H1 (cell line): Measurements from ENCODE around the gene LMBR1. TPM values are rescaled to one million over a fixed set of nuclear protein-coding genes. Genes with fewer than 3 reads are reported as not detected.

Experiments
- CTCF ChIA-PET: fragments of 300-600 bp; sonication (Branson Sonifier 250); formaldehyde crosslinking; loops from one replicate; lab custom pipeline; 2021; ENCODE audit not compliant: partially characterized antibody; lab: Charles Lee
- POLR2A ChIA-PET: fragments of 300-600 bp; sonication (Branson Sonifier 250); formaldehyde crosslinking; loops from one replicate; lab custom pipeline; 2021; ENCODE audit warnings: inconsistent platforms; ENCODE audit not compliant: partially characterized antibody; lab: Charles Lee
- DNase-seq, 2 experiments: peaks; one replicate each; pipeline versions ENCODE4 v3.0.0 to v3.0.0-alpha.2; 2010 to 2022; ENCODE audit warnings: low spot score in 2 of 2, low read depth in 1 of 2, mixed read lengths in 1 of 2
- FAIRE-seq: peaks from 2 replicates; lab custom pipeline; 2011; peaks lifted over from hg19 to GRCh38; lab: Jason Lieb, UNC
- H2AFZ ChIP-seq: 2 replicates; pipeline ENCODE4 v1.8.1; 2012; ENCODE audit warnings: low read length, inconsistent platforms
- H2AK5ac ChIP-seq: 2 replicates; pipeline ENCODE4 v1.6.1; 2013; ENCODE audit warnings: low read depth, low read length
- H2BK120ac ChIP-seq: replicated peaks from 2 replicates; pipeline ENCODE3; 2013; ENCODE audit warnings: low read depth, low read length, inconsistent platforms
- H2BK12ac ChIP-seq: 2 replicates; pipeline ENCODE4 v1.6.1; 2013; ENCODE audit warnings: low read depth, low read length
- H2BK15ac ChIP-seq: 2 replicates; pipeline ENCODE4 v1.6.1; 2013; ENCODE audit warnings: low read length
- H2BK20ac ChIP-seq: 2 replicates; pipeline ENCODE4 v1.6.1; 2013; ENCODE audit warnings: low read length
- H2BK5ac ChIP-seq: 2 replicates; pipeline ENCODE4 v1.6.1; 2013; ENCODE audit warnings: low read depth, low read length
- H3K14ac ChIP-seq: 2 replicates; pipeline ENCODE4 v1.6.1; 2013; ENCODE audit warnings: inconsistent platforms; ENCODE audit not compliant: insufficient read length
- H3K18ac ChIP-seq: 2 replicates; pipeline ENCODE4 v1.6.1; 2013; ENCODE audit warnings: low read length; ENCODE audit errors: extremely low read depth
- H3K23ac ChIP-seq: 2 replicates; pipeline ENCODE4 v1.6.1; 2013; ENCODE audit warnings: inconsistent platforms; ENCODE audit not compliant: insufficient read length
- H3K23me2 ChIP-seq: 2 replicates; pipeline ENCODE4 v1.6.1; 2013; ENCODE audit warnings: low read depth, low read length
- H3K27ac ChIP-seq: 2 replicates; pipeline ENCODE4 v1.6.1; 2011; ENCODE audit warnings: low read depth, low read length, inconsistent platforms
- H3K27me3 ChIP-seq, 4 experiments: replicated peaks in 1 of 4; 1 replicate in 1 of 4; 2 replicates in 3 of 4; pipeline versions ENCODE4 v1.6.1 to v1.8.1; 2011 to 2013; ENCODE audit warnings: low read length in 3 of 4, mild to moderate bottlenecking in 3 of 4, inconsistent platforms in 2 of 4, mixed read lengths in 2 of 4, moderate library complexity in 1 of 4; ENCODE audit not compliant: control insufficient read depth in 3 of 4, insufficient read depth in 3 of 4; ENCODE audit errors: extremely low read depth in 1 of 4
- H3K36me3 ChIP-seq, 4 experiments: 2 replicates each; pipeline versions ENCODE4 v1.6.1 to v1.8.1; 2011 to 2013; ENCODE audit warnings: mild to moderate bottlenecking in 4 of 4, low read length in 3 of 4, moderate library complexity in 2 of 4, control low read depth in 1 of 4, inconsistent platforms in 1 of 4; ENCODE audit not compliant: insufficient read depth in 4 of 4, control insufficient read depth in 2 of 4
- H3K4ac ChIP-seq: replicated peaks from 2 replicates; pipeline ENCODE3; 2013; ENCODE audit warnings: low read length, low read depth, mixed read lengths, inconsistent platforms; ENCODE audit not compliant: insufficient read length
- H3K4me1 ChIP-seq, 4 experiments: replicated peaks in 1 of 4; 1 replicate in 1 of 4; 2 replicates in 3 of 4; pipeline versions ENCODE4 v1.6.1 to v1.8.1; 2011 to 2013; ENCODE audit warnings: low read length in 3 of 4, inconsistent platforms in 2 of 4, mixed read lengths in 1 of 4; ENCODE audit not compliant: insufficient read depth in 4 of 4, control insufficient read depth in 3 of 4
- H3K4me2 ChIP-seq, 2 experiments: 2 replicates each; pipeline versions ENCODE4 v1.6.1 to v1.8.1; 2011 to 2013; ENCODE audit warnings: low read depth in 2 of 2, low read length in 2 of 2, control low read depth in 1 of 2, inconsistent platforms in 1 of 2, mild to moderate bottlenecking in 1 of 2; ENCODE audit not compliant: insufficient read depth in 1 of 2
- H3K4me3 ChIP-seq, 4 experiments: fragments of 200-600, 300-600 bp in 1 of 4; sonication (generic), shearing (Covaris generic), sonication (Bioruptor Twin) in 1 of 4; 2 replicates each; pipeline versions ENCODE4 v1.5.1 to v1.8.1; 2011 to 2016; ENCODE audit warnings: low read length in 4 of 4, low read depth in 3 of 4, control low read depth in 2 of 4, inconsistent platforms in 2 of 4, mild to moderate bottlenecking in 2 of 4, mixed read lengths in 1 of 4, moderate library complexity in 1 of 4; ENCODE audit not compliant: insufficient read depth in 2 of 4; ENCODE audit errors: extremely low read depth in 1 of 4
- H3K56ac ChIP-seq: replicated peaks from 2 replicates; pipeline ENCODE3; 2013; ENCODE audit warnings: low read depth, mild to moderate bottlenecking, mixed read lengths, low read length, inconsistent platforms; ENCODE audit not compliant: insufficient read length
- H3K79me1 ChIP-seq: 2 replicates; pipeline ENCODE4 v1.6.1; 2013; ENCODE audit warnings: low read depth, low read length, control low read depth
- H3K79me2 ChIP-seq, 2 experiments: 2 replicates each; pipeline versions ENCODE4 v1.6.1 to v1.8.1; 2012 to 2013; ENCODE audit warnings: low read length in 2 of 2, mild to moderate bottlenecking in 2 of 2, inconsistent platforms in 1 of 2; ENCODE audit not compliant: insufficient read depth in 2 of 2, control insufficient read depth in 1 of 2
- H3K9ac ChIP-seq, 4 experiments: replicated peaks in 1 of 4; 1 replicate in 1 of 4; 2 replicates in 3 of 4; pipeline versions ENCODE4 v1.6.1 to v1.8.1; 2011 to 2013; ENCODE audit warnings: low read depth in 3 of 4, low read length in 3 of 4, control low read depth in 2 of 4, mild to moderate bottlenecking in 2 of 4, moderate library complexity in 2 of 4, inconsistent platforms in 1 of 4; ENCODE audit errors: extremely low read depth in 1 of 4
- H3K9me3 ChIP-seq, 2 experiments: 2 replicates each; pipeline versions ENCODE4 v1.6.1 to v1.8.1; 2012 to 2013; ENCODE audit warnings: mild to moderate bottlenecking in 2 of 2, moderate library complexity in 2 of 2, control low read depth in 1 of 2, inconsistent platforms in 1 of 2, low read depth in 1 of 2, low read length in 1 of 2, mixed read lengths in 1 of 2; ENCODE audit not compliant: insufficient read depth in 2 of 2
- H4K20me1 ChIP-seq, 2 experiments: replicated peaks in 1 of 2; 2 replicates each; pipeline versions ENCODE3 to v1.8.1; 2011 to 2013; ENCODE audit warnings: inconsistent platforms in 2 of 2, low read length in 2 of 2, mild to moderate bottlenecking in 1 of 2; ENCODE audit not compliant: insufficient read depth in 2 of 2, control insufficient read depth in 1 of 2
- H4K5ac ChIP-seq: 2 replicates; pipeline ENCODE4 v1.6.1; 2013; ENCODE audit warnings: low read length, low read depth, mixed read lengths, inconsistent platforms; ENCODE audit not compliant: insufficient read length
- H4K8ac ChIP-seq: 2 replicates; pipeline ENCODE4 v1.8.0; 2013; ENCODE audit warnings: mild to moderate bottlenecking, moderate library complexity, low read length, inconsistent platforms; ENCODE audit not compliant: insufficient read depth; ENCODE audit errors: extremely low read depth
- H4K91ac ChIP-seq: replicated peaks from 2 replicates; pipeline ENCODE3; 2013; ENCODE audit warnings: low read length, mixed read lengths, inconsistent platforms; ENCODE audit not compliant: insufficient read length
- E2F6 ChIP-seq: IDR thresholded peaks from 2 replicates; pipeline ENCODE4 v1.6.1; 2012; ENCODE audit warnings: inconsistent platforms
- GTF2F1 ChIP-seq: IDR thresholded peaks from 2 replicates; pipeline ENCODE4 v1.6.1; 2012; ENCODE audit warnings: low read depth, low read length, improper control_type of control experiment, borderline replicate concordance
- KDM1A ChIP-seq: fragments of 200-600, 300-600 bp; sonication (generic); IDR thresholded peaks from 2 replicates; pipeline ENCODE4 v1.7.1; 2016; ENCODE audit warnings: mild to moderate bottlenecking, low read length, borderline replicate concordance
- KDM5A ChIP-seq: fragments of 200-600 bp; IDR thresholded peaks from 2 replicates; pipeline ENCODE4 v1.7.1; 2012; ENCODE audit warnings: mild to moderate bottlenecking, low read length, inconsistent platforms, mixed read lengths
- POLR2AphosphoS5 ChIP-seq: IDR thresholded peaks from 2 replicates; pipeline ENCODE4 v1.6.1; 2011; ENCODE audit warnings: low read depth, low read length
- RBBP5 ChIP-seq: IDR thresholded peaks from 2 replicates; pipeline ENCODE4 v1.7.1; 2012; ENCODE audit warnings: low read depth, mild to moderate bottlenecking, inconsistent platforms, low read length, moderate library complexity, borderline replicate concordance
- SIRT6 ChIP-seq: IDR thresholded peaks from one replicate; pipeline ENCODE4 v1.7.1; 2012; ENCODE audit warnings: low read length, inconsistent platforms
- SUZ12 ChIP-seq: fragments of 200-600 bp; sonication (generic); IDR thresholded peaks from 2 replicates; pipeline ENCODE4 v1.6.1; 2012; ENCODE audit warnings: mild to moderate bottlenecking, inconsistent platforms, low read length, moderate library complexity, mixed read lengths
- USF2 ChIP-seq: IDR thresholded peaks from 2 replicates; pipeline ENCODE4 v1.6.1; 2011; ENCODE audit warnings: low read length, improper control_type of control experiment
- WGBS, 2 experiments: shearing (Covaris generic) in 1 of 2; methylation state at CpG; one replicate each; pipeline versions ENCODE4 v1.1.6 to v1.1.7; 2013 to 2015; ENCODE audit warnings: low lambda C conversion rate in 2 of 2, mixed read lengths in 2 of 2, inconsistent platforms in 1 of 2, low coverage in 1 of 2, missing lambda C conversion rate in 1 of 2; ENCODE audit not compliant: insufficient replicate concordance in 2 of 2, insufficient coverage in 1 of 2, insufficient read length in 1 of 2; ENCODE audit errors: extremely low coverage in 1 of 2, missing lambda C conversion rate in 1 of 2; 5-methylcytosine and 5-hydroxymethylcytosine counted together
- polyA plus RNA-seq, 7 experiments: library from polyadenylated mRNA; depleted of rRNA in 3 of 7; stranded (reverse) in 5 of 7; unstranded in 2 of 7; fragments of >200 nt in 5 of 7; fragments of 200-250 nt in 2 of 7; gene quantifications; 1 replicate in 5 of 7; 2 replicates in 1 of 7; 4 replicates in 1 of 7; pipeline versions ENCODE4 v1.2.1 to v1.2.3, GENCODE V29; 2011 to 2013; ENCODE audit warnings: missing spikeins in 2 of 7, mixed read lengths in 2 of 7
- total RNA-seq: library from RNA; stranded (reverse); fragmentation: NEBNext Ultra II Directional; extraction: Animal tissue kit (Norgen Biotek cat#: 25700); gene quantifications from 2 replicates; pipeline ENCODE4 v1.2.1, GENCODE V29; 2021

The LMBR1 gene
- total and polyA plus RNA-seq, 2 of the 8 experiments (the other 6 are each of a cell fraction or from before 2014, with no cell fraction given): 15.1 to 70.4 TPM

- Histone ChIP-seq H2AK5ac (peak overlapping the region; percentile 78; the same call in 1 of the 2 replicates), H3K23me2 (no peaks in the 10 kb centered on the region), H3K36me3 (no peaks in the 10 kb centered on the region), H3K18ac (no peak overlapping the region), H3K4me1 (peaks cover 0 to 3% (median 0%) of the 10 kb centered on the region in 4 experiments; a peak in 1 of 7 replicates), H4K91ac (no peak overlapping the region), H4K5ac (no peak overlapping the region), H4K20me1 (no peaks in the 10 kb centered on the region), H3K9me3 (0 out of 4 replicates have a peak, but pooled peaks cover 0 to 2% of the 10 kb centered on the region in 2 experiments), H2BK5ac (no peak overlapping the region), H2BK15ac (no peak overlapping the region), H3K14ac (no peak overlapping the region), H3K4me2 (no peak overlapping the region), H2BK12ac (no peak overlapping the region), H3K4ac (no peak overlapping the region), H3K9ac (no peak overlapping the region), H3K23ac (no peak overlapping the region), H3K79me2 (no peaks in the 10 kb centered on the region), H3K27ac (no peak overlapping the region), H2BK20ac (no peak overlapping the region), H3K4me3 (no peak overlapping the region), H3K56ac (no peak overlapping the region), H3K79me1 (no peaks in the 10 kb centered on the region), H4K8ac (no peak overlapping the region), H3K27me3 (no peaks in the 10 kb centered on the region), H2AFZ (no peak overlapping the region), H2BK120ac (no peak overlapping the region)
- FAIRE-seq: no peak
- CTCF ChIA-PET: interaction anchor here (0.9 to 1.0 kb wide), 2 partner anchors 8 to 20 kb away, joined by 3 to 5 read pairs; no protein-coding TSS in a partner anchor
- TF ChIP-seq POLR2AphosphoS5 (no peak), KDM5A (no peak), KDM1A (no peak), USF2 (no peak), GTF2F1 (no peak), SIRT6 (no peak), SUZ12 (no peak), RBBP5 (no peak), E2F6 (no peak)
- DNase-seq: no peak
- 82% methylated on average over 6 of the region's 6 CpGs; no CpG with 5 or more reads in 1 of the 2 experiments for WGBS, 2 experiments
- POLR2A ChIA-PET: interaction anchor here (3.5 kb wide), 1 partner anchor 9 kb away, joined by 15 read pairs; no protein-coding TSS in a partner anchor
Observed at GRCh38 chr7:156655251-156655650, 237.7 kb downstream of the LMBR1 start.
